MCF 10A (cell line): ENCODE results near the gene CCT3. TPM values are rescaled to one million over a fixed set of nuclear protein-coding genes. Genes with fewer than 3 reads are reported as not detected.
A peak's percentile ranks its signal among the peaks of the same experiment; 100 is the strongest.

Source experiments
- BruUV-seq: library from RNA; stranded (reverse); fragments of 400-500 nt; replicated peaks from 2 replicates; lab custom pipeline; 2021; lab: Mats Ljungman, UMichigan
- CTCF ChIA-PET: fragments of 300-600 bp; sonication (Branson Sonifier 250); formaldehyde crosslinking; extraction: SDS; loops from one replicate; lab custom pipeline; 2021; ENCODE audit warnings: antibody characterized with exemption, inconsistent platforms; lab: Yijun Ruan, JAX
- POLR2A ChIA-PET: fragments of 300-600, 350-650 bp; sonication (Branson Sonifier 250); formaldehyde crosslinking; extraction: SDS; loops from one replicate; lab custom pipeline; 2020; ENCODE audit warnings: antibody characterized with exemption, inconsistent platforms; lab: Yijun Ruan, JAX
- DNase-seq: peaks from one replicate; pipeline ENCODE4 v3.0.0-alpha.2; 2018; ENCODE audit not compliant: unreplicated experiment
- H3K27ac Mint-ChIP-seq: one replicate; pipeline ENCODE4 v1.8.0; 2022; ENCODE audit warnings: mild to moderate bottlenecking, low read depth, mixed read lengths; ENCODE audit not compliant: unreplicated experiment
- H3K27me3 Mint-ChIP-seq: one replicate; pipeline ENCODE4 v1.8.0; 2022; ENCODE audit warnings: mixed read lengths; ENCODE audit not compliant: insufficient read depth, unreplicated experiment
- H3K36me3 Mint-ChIP-seq: one replicate; pipeline ENCODE4 v1.8.0; 2022; ENCODE audit warnings: mild to moderate bottlenecking, moderate library complexity, mixed read lengths; ENCODE audit not compliant: insufficient read depth, unreplicated experiment
- H3K4me1 Mint-ChIP-seq: one replicate; pipeline ENCODE4 v1.8.0; 2022; ENCODE audit warnings: mixed read lengths; ENCODE audit not compliant: insufficient read depth, unreplicated experiment
- H3K4me3 Mint-ChIP-seq: one replicate; pipeline ENCODE4 v1.8.0; 2022; ENCODE audit warnings: mild to moderate bottlenecking, moderate library complexity, mixed read lengths; ENCODE audit not compliant: unreplicated experiment
- H3K9me3 Mint-ChIP-seq: one replicate; pipeline ENCODE4 v1.8.0; 2022; ENCODE audit warnings: mixed read lengths; ENCODE audit not compliant: unreplicated experiment
- CTCF ChIP-seq: fragments of 200-600 bp; IDR thresholded peaks from one replicate; pipeline ENCODE4 v1.8.0; 2022; ENCODE audit warnings: antibody characterized with exemption, mild to moderate bottlenecking; ENCODE audit not compliant: unreplicated experiment
- intact Hi-C: fragments of 100-400 bp; cut with micrococcal nuclease; formaldehyde crosslinking; loops from 2 replicates; pipeline ENCODE4 v1.14.1; 2022
- total RNA-seq: library from RNA; stranded (reverse); gene quantifications from 2 replicates; pipeline ENCODE4 v1.2.3, GENCODE V29; 2022

CCT3 gene
- total RNA-seq, 1 experiment from 2014 or later, result 574 TPM

- Mint-ChIP-seq H3K9me3 (no peaks in the 10 kb centered on the region), H3K27ac (peak overlapping the region; percentile 1), H3K36me3 (peaks cover 100% of the 10 kb centered on the region), H3K4me3 (no peak overlapping the region), H3K4me1 (peaks cover 42% of the 10 kb centered on the region), H3K27me3 (no peaks in the 10 kb centered on the region)
- TF ChIP-seq CTCF, result no peak
- intact Hi-C loops, result no loop called here
- BruUV-seq, result no TSS peak
- no peak for DNase-seq
- ChIA-PET POLR2A (interaction anchor here (0.7 to 1.7 kb wide), 3 partner anchors 9 to 16 kb away, joined by 3 to 5 read pairs (median 3); no protein-coding TSS in a partner anchor), CTCF (interaction anchor here (1.5 to 1.9 kb wide), 2 partner anchors 10 to 36 kb away, joined by 5 to 18 read pairs; no protein-coding TSS in a partner anchor)
Observed at GRCh38 chr1:156260896-156261295, 77.2 kb downstream of the CCT3 start.

- no peak for DNase-seq
- intact Hi-C loops, result no loop called here
- H3K4me1 Mint-ChIP-seq, result peaks cover 38% of the 10 kb centered on the region
- ChIA-PET POLR2A (interaction anchor here (0.9 to 1.7 kb wide), 5 partner anchors 17 to 56 kb away, joined by 3 to 6 read pairs (median 4); partner anchors contain the start of gene SMG5), CTCF (interaction anchor here (0.6 to 3.2 kb wide), 8 partner anchors 8 to 186 kb away, joined by 3 to 15 read pairs (median 4); partner anchors contain the start of gene SMG5)
- H3K9me3 Mint-ChIP-seq, result no peaks in the 10 kb centered on the region
- H3K36me3 Mint-ChIP-seq, result peaks cover 98% of the 10 kb centered on the region
- no peak overlapping the region for H3K4me3 Mint-ChIP-seq
- TF ChIP-seq CTCF, result no peak
- no peaks in the 10 kb centered on the region for H3K27me3 Mint-ChIP-seq
- no peak overlapping the region for H3K27ac Mint-ChIP-seq
- BruUV-seq, result no TSS peak
Observed at GRCh38 chr1:156259805-156260204, 78.3 kb downstream of the CCT3 start.

Other genes starting within 250 kb of the CCT3 start
- 620 and 716 TPM in 2 replicates for gene LMNA, start 223.6 kb downstream of the CCT3 start, total RNA-seq
- gene SEMA4A, start 184.7 kb downstream of the CCT3 start, total RNA-seq, result 1.5 and 4.7 TPM in 2 replicates
- 28.7 and 32.3 TPM in 2 replicates for gene SLC25A44, start 144.2 kb downstream of the CCT3 start, total RNA-seq
- gene PMF1, start 125.3 kb downstream of the CCT3 start, total RNA-seq, result 51.0 and 77.7 TPM in 2 replicates
- 1.9 and 2.6 TPM in 2 replicates for gene BGLAP, start 96.1 kb downstream of the CCT3 start, total RNA-seq
- 21.5 and 29.2 TPM in 2 replicates for gene PAQR6, start 90.2 kb downstream of the CCT3 start, total RNA-seq
- gene SMG5, start 55.5 kb downstream of the CCT3 start, total RNA-seq, result 118 and 140 TPM in 2 replicates
- 8.1 and 12.5 TPM in 2 replicates for gene TMEM79, start 54.0 kb downstream of the CCT3 start, total RNA-seq
- gene GLMP, start 42.6 kb downstream of the CCT3 start, total RNA-seq, result 12.9 and 17.5 TPM in 2 replicates
- 0.49 TPM in 1 of 2 replicates, not detected in the other for gene VHLL, start 39.0 kb downstream of the CCT3 start, total RNA-seq
- 1.8 and 3.6 TPM in 2 replicates for gene TSACC, start 234 bp upstream of the CCT3 start, total RNA-seq
- not detected in 2 replicates for gene RHBG, start 30.9 kb upstream of the CCT3 start, total RNA-seq
- 113 and 131 TPM in 2 replicates for gene MEF2D, start 162.5 kb upstream of the CCT3 start, total RNA-seq
- 36.4 and 48.3 TPM in 2 replicates for gene IQGAP3, start 234.3 kb upstream of the CCT3 start, total RNA-seq
- not detected in 2 replicates for gene TTC24, start 241.4 kb upstream of the CCT3 start, total RNA-seq